Endothelial cell of umbilical vein (primary cell): ENCODE data around the gene PIM1.

ENCODE experiments used
- EZH2 ChIP-seq: IDR thresholded peaks from 2 replicates; pipeline ENCODE4 v1.6.1; 2012; ENCODE audit warnings: borderline replicate concordance, low read depth, mild to moderate bottlenecking, moderate library complexity, low read length, inconsistent platforms; ENCODE audit not compliant: severe bottlenecking
- FOS ChIP-seq: IDR thresholded peaks from 2 replicates; pipeline ENCODE4 v1.6.1; 2011; ENCODE audit warnings: mild to moderate bottlenecking, low read length, moderate library complexity, borderline replicate concordance; ENCODE audit not compliant: insufficient read depth
- GATA2 ChIP-seq: IDR thresholded peaks from 2 replicates; pipeline ENCODE4 v1.7.0; 2011; ENCODE audit warnings: low read depth, mild to moderate bottlenecking, moderate library complexity, mixed read lengths, low read length; ENCODE audit not compliant: insufficient read length, insufficient read depth
- JUN ChIP-seq: IDR thresholded peaks from 2 replicates; pipeline ENCODE4 v1.6.1; 2011; ENCODE audit warnings: borderline replicate concordance, low read depth; ENCODE audit not compliant: insufficient read length, insufficient read depth
- POLR2A ChIP-seq: IDR thresholded peaks from 2 replicates; pipeline ENCODE4 v1.6.1; 2012; ENCODE audit warnings: low read depth, mild to moderate bottlenecking, control low read depth, low read length
- TF ChIP-seq, protein P1 (sequence below), 2 donors: IDR thresholded peaks; 1 replicate in 1 of 2; 2 replicates in 1 of 2; pipeline ENCODE4 v1.5.1; 2011; ENCODE audit warnings: low read length in 2 of 2, mild to moderate bottlenecking in 2 of 2, moderate library complexity in 2 of 2, control low read depth in 1 of 2, inconsistent platforms in 1 of 2, low read depth in 1 of 2; ENCODE audit not compliant: insufficient read depth in 1 of 2; ENCODE audit errors: extremely low read depth in 1 of 2

DNA sequence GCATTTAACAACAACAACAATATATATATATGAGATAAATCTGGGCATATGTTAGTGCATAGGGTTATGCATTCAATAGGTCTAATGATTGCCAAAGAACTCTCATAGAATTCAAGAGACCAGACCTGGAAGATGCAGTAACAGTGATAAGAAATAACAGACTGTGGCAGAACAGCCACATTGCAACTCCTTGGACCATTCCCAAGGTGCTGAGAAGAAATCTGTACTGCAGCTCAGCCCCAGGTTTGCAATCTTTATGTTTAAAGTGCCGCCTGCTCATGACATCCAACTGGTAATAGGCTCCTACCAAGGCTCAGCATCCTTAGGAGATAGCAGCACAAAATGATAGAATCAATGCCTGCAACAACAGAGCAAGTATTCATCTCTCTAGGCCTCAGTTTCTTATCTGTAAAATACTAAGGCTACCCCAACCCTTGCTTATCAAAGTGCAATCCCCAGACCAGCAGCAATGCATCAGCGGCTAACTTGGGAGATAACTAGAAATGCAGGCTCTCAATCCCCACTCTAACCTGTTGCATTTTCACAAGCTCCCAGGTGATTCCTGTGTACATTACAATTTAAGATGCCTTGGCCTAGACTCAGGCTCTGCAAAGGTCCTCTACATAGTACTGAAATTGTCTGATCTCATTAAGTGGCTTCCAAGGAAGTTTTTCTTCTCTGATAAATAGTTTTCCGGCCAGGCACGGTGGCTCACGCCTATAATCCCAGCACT is 30.6 kb upstream of the PIM1 start:
- TF ChIP-seq POLR2A, result no peak
- TF ChIP-seq, protein P1, sequence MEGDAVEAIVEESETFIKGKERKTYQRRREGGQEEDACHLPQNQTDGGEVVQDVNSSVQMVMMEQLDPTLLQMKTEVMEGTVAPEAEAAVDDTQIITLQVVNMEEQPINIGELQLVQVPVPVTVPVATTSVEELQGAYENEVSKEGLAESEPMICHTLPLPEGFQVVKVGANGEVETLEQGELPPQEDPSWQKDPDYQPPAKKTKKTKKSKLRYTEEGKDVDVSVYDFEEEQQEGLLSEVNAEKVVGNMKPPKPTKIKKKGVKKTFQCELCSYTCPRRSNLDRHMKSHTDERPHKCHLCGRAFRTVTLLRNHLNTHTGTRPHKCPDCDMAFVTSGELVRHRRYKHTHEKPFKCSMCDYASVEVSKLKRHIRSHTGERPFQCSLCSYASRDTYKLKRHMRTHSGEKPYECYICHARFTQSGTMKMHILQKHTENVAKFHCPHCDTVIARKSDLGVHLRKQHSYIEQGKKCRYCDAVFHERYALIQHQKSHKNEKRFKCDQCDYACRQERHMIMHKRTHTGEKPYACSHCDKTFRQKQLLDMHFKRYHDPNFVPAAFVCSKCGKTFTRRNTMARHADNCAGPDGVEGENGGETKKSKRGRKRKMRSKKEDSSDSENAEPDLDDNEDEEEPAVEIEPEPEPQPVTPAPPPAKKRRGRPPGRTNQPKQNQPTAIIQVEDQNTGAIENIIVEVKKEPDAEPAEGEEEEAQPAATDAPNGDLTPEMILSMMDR (IDR thresholded peaks at IDR 0.05; ENCODE audit: extremely low read depth in 1 of 2, insufficient read depth in 1 of 2, low read depth in 1 of 2, low read length in 2 of 2), result no peak
- no peak for TF ChIP-seq JUN
- TF ChIP-seq EZH2, result no peak
- TF ChIP-seq GATA2, result no peak
- no peak for TF ChIP-seq FOS
